HFFc6 (cell line): ENCODE data around the gene ICE1. TPM values are rescaled to one million over a fixed set of nuclear protein-coding genes. Genes with fewer than 3 reads are reported as not detected.

ENCODE experiments used
- DNase-seq: peaks from one replicate; pipeline ENCODE4 v3.0.0-alpha.2; 2018
- H3K27ac Mint-ChIP-seq: 2 replicates; pipeline ENCODE4 v1.8.0; 2020; ENCODE audit warnings: mild to moderate bottlenecking, mixed read lengths
- H3K27me3 Mint-ChIP-seq: 2 replicates; pipeline ENCODE4 v1.8.0; 2021; ENCODE audit warnings: mild to moderate bottlenecking, moderate library complexity, mixed read lengths; ENCODE audit not compliant: insufficient read depth
- H3K36me3 Mint-ChIP-seq: 2 replicates; pipeline ENCODE4 v1.8.0; 2021; ENCODE audit warnings: low read depth, mixed read lengths
- H3K4me1 Mint-ChIP-seq: 2 replicates; pipeline ENCODE4 v1.8.0; 2020; ENCODE audit warnings: low read depth, mixed read lengths
- H3K4me3 Mint-ChIP-seq: 2 replicates; pipeline ENCODE4 v1.8.0; 2020; ENCODE audit warnings: mild to moderate bottlenecking, moderate library complexity, mixed read lengths
- H3K9me3 Mint-ChIP-seq: 2 replicates; pipeline ENCODE4 v1.8.0; 2020; ENCODE audit warnings: mild to moderate bottlenecking, mixed read lengths
- total RNA-seq, 6 experiments: library from RNA; stranded (reverse); fragmentation: NEBNext Ultra II Directional; extraction: Animal tissue kit (Norgen Biotek cat#: 25700); gene quantifications; 2 replicates in 1 of 6; 3 replicates in 5 of 6; pipeline ENCODE4 v1.2.3, GENCODE V29; 2021
- TF ChIP-seq, protein P1 (sequence below): fragments of 200-600 bp; sonication (generic); IDR thresholded peaks from 2 replicates; pipeline ENCODE4 v1.5.0; 2021; ENCODE audit warnings: antibody characterized with exemption, mild to moderate bottlenecking

ICE1 gene
- total RNA-seq, 6 experiments from 2014 or later: 19.7 to 23.8 (median 22.2) TPM

DNA sequence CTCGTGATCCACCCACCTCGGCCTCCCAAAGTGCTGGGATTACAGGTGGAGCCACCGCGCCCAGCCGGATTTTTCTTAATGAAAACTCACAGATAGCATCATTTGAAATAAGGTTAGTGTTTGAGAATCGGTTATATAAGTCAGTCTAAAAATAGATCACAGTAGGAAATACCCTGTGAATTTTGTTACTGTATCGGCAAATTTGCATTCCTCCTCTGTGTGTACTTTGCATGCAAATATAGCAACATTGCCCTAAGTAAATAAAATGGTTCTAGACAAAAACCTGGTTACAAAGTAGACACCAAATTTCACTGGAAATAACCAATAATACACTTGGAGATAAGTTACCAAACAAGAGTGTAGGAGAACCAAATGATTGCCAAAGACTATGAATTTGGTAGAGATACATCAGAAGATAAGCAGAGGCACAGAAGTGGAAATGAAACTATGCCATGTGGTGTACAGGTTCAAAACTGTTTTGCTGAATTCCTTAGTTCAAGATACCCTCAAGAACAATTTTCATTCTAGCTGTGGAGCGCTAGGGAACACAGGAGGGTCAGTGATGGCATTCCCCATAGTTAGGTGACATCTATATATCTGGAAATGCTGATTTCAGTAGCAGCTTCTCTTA lies 58.1 kb downstream of the ICE1 start:
- TF ChIP-seq, protein P1, sequence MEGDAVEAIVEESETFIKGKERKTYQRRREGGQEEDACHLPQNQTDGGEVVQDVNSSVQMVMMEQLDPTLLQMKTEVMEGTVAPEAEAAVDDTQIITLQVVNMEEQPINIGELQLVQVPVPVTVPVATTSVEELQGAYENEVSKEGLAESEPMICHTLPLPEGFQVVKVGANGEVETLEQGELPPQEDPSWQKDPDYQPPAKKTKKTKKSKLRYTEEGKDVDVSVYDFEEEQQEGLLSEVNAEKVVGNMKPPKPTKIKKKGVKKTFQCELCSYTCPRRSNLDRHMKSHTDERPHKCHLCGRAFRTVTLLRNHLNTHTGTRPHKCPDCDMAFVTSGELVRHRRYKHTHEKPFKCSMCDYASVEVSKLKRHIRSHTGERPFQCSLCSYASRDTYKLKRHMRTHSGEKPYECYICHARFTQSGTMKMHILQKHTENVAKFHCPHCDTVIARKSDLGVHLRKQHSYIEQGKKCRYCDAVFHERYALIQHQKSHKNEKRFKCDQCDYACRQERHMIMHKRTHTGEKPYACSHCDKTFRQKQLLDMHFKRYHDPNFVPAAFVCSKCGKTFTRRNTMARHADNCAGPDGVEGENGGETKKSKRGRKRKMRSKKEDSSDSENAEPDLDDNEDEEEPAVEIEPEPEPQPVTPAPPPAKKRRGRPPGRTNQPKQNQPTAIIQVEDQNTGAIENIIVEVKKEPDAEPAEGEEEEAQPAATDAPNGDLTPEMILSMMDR: no peak
- H3K27me3 Mint-ChIP-seq: peaks cover 2% of the 10 kb centered on the region; the same call in 1 of the 2 replicates
- no peaks in the 10 kb centered on the region for H3K9me3 Mint-ChIP-seq
- H3K4me1 Mint-ChIP-seq: peaks cover 25% of the 10 kb centered on the region
- no peak overlapping the region for H3K27ac Mint-ChIP-seq
- DNase-seq: no peak
- peaks cover 34% of the 10 kb centered on the region for H3K36me3 Mint-ChIP-seq
- no peak overlapping the region for H3K4me3 Mint-ChIP-seq

GRCh38 chr5:5481206-5481605 lies 58.7 kb downstream of the ICE1 start:
- Mint-ChIP-seq H3K36me3 (peaks cover 31% of the 10 kb centered on the region), H3K4me3 (no peak overlapping the region), H3K4me1 (peaks cover 25% of the 10 kb centered on the region), H3K9me3 (no peaks in the 10 kb centered on the region), H3K27me3 (peaks cover 2% of the 10 kb centered on the region; the same call in 1 of the 2 replicates), H3K27ac (no peak overlapping the region)
- DNase-seq: no peak
- TF ChIP-seq, protein P1: no peak

DNA sequence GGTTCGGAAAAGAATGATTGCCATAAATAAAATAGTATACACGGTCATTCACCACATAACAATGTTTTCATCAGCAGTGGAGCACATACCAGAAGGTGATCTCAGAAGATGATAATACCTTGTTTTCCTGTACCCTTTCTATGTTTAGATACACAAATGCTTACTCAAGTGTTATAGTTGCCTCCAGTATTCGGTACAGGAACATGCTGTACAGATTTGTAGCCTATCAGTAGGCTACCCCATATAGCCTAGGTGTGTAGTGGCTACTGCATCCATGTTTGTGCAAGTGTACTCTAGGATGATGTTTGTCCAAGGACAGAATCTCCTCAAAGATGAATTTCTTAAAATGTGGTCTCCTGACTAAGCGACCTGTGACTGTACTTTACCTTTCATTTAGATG lies 59.2 kb downstream of the ICE1 start:
- TF ChIP-seq, protein P1: no peak
- no peak for DNase-seq
- H3K4me1 Mint-ChIP-seq: peaks cover 25% of the 10 kb centered on the region
- peaks cover under 1% of the 10 kb centered on the region; the same call in 1 of the 2 replicates for H3K27me3 Mint-ChIP-seq
- no peaks in the 10 kb centered on the region for H3K9me3 Mint-ChIP-seq
- no peak overlapping the region for H3K4me3 Mint-ChIP-seq
- H3K36me3 Mint-ChIP-seq: peaks cover 27% of the 10 kb centered on the region
- no peak overlapping the region for H3K27ac Mint-ChIP-seq

DNA sequence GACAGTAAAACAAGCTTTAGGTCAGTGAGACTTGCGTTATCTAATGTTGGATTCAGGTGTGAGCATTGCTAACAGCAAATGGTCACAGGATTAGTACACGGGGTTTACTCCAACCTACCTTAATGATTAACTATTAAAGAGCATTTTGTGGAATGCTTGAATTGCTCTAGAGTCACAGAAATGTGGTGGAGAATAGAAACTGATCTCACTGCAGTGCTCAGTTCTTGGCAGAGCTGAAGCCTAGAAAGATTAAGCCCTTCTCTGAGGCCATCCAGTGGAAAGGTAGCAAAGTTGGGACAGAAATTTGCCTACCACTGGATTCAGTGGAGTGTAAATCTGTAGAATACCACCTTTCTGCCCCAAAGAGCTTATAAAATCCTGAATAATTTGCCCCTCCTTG lies 60.9 kb downstream of the ICE1 start:
- no peak overlapping the region for H3K4me3 Mint-ChIP-seq
- DNase-seq: no peak
- no peaks in the 10 kb centered on the region for H3K9me3 Mint-ChIP-seq
- H3K27ac Mint-ChIP-seq: peak overlapping the region; percentile 20; the same call in 1 of the 2 replicates
- H3K36me3 Mint-ChIP-seq: peaks cover 11% of the 10 kb centered on the region
- TF ChIP-seq, protein P1: no peak
- H3K27me3 Mint-ChIP-seq: no peaks in the 10 kb centered on the region; the same call in 1 of the 2 replicates
- peaks cover 25% of the 10 kb centered on the region for H3K4me1 Mint-ChIP-seq

GRCh38 chr5:5483880-5484598 lies 61.6 kb downstream of the ICE1 start:
- TF ChIP-seq, protein P1: no peak
- peaks cover 25% of the 10 kb centered on the region for H3K4me1 Mint-ChIP-seq
- H3K27me3 Mint-ChIP-seq: no peaks in the 10 kb centered on the region; the same call in 1 of the 2 replicates
- DNase-seq: peak; percentile 56
- peaks cover 5% of the 10 kb centered on the region for H3K36me3 Mint-ChIP-seq
- no peak overlapping the region for H3K4me3 Mint-ChIP-seq
- no peaks in the 10 kb centered on the region for H3K9me3 Mint-ChIP-seq
- H3K27ac Mint-ChIP-seq: peak overlapping the region; percentile 20; the same call in 1 of the 2 replicates
